Stimulated activated CD8-positive, alpha-beta memory T cell treated with anti-CD3 and anti-CD28 coated beads, Interleukin-2, amount 100 ng/mL, for 48 hours (primary cell): ENCODE results near the gene NUDT22.

ENCODE experiments used
- DNase-seq, 2 donors: peaks; one replicate each; pipeline ENCODE4 v3.0.0-alpha.2; 2020; ENCODE audit warnings: low read depth in 2 of 2

Gene NUDT22

DNA sequence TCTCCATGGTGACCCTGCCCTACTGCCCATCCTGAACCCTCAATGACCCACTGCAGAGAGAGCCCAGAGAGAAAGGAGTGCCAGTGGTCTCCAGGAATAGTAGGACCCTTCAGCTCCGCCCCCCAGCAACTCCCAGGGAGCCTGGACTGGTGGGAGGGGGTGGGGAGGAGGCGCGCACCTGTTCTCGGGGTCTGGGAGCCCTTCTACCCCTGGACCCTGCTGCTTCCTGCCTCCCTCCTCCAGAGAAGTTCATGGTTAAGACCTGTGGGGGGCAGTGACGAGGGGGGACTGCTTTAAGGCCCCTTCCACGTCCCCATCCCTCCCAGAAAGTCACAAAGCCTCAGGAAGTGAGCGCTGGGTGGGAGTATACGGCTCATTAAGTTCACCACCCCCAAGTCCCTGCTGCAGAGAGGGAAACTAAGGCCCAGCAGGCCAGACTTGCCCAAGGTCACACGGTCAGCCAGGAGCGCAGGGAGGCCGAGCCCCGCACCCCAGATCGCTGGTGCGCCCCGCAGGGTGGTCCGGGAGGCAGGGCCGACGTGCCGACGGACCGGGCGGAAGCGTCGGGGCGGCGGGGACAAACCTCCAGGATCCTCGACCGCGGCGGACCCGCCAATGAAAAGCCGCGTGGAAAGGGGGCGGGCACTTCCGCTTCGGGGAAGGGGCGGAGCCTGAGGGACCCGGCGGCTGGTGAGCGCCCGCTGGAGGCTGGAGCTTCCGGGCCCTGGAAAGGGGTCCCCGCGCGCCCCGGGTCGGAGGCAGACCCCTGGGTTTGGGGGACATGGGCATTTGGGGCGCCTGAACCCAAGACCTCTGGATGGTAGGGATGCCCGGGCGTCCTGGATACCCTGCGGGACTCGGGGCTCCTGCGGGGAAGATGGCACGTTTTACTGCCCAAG lies at the start of gene NUDT22, which contains the start of gene TRPT1:
Gene NUDT22 (plus strand): TSS at position 667 of the 899 bp plus-strand sequence. CDS start 379 bp downstream, outside the sequence.
Gene TRPT1 (minus strand): TSS at position 579 of the 899 bp plus-strand sequence. CDS start 326 bp downstream, at position 253.
- DNase-seq = peak; percentile 94 to 95

GRCh38 chr11:64176751-64177150 lies 49.3 kb upstream of the NUDT22 start:
- no peak for DNase-seq

GRCh38 chr11:64178203-64178602 lies 47.9 kb upstream of the NUDT22 start:
- no peak for DNase-seq

DNA sequence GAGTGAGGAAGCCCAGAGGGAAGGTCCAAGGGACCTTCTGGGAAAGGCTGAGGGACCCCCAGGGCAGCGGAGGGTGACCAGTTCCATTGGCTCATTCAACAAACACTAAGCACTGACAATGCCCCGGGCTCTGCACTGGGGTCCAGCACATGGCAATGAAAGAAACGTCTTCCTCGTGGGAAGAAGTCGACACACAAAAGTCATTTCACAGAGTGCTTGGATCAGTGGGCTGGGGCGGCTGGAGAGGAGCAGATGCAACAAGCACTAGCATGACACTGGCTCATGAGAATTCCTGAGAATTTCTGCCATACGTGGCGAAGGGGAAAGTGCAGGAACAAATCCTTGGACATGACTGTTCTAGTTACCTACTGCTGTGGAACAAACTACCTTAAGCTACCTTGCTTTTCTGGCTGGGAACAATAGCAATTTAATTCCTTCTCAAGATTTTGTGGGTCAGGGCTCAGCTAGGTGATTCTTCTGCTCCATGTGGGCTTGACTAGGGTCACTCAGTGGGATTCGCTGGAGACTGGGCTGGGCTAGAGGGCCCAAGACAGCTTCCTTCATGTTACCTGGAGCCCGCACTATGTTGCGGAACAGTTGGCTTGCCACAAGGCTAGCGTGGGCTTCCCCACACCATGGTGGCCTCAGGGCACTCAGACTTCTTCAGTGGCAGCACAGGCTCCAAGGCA lies 47.0 kb upstream of the NUDT22 start:
- DNase-seq = no peak

DNA sequence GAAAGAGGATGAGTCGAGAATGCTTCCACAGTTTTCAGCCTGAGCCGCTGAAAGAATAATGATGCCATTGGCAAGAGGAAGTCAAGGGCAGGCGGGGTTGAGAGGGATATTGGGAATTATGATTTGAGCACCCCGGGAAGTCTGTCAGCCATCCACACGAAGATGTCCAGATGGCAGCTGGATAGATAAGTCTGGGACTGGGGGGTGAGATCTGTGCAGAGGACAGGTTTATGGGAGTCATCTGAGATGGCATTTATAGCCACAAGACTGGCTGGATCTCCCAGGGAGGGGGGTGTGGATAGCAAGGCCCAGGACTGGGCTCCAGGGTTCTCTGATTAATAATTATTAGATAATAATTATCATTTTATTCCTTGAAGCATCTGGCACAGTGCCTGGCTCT lies 45.2 kb upstream of the NUDT22 start:
- DNase-seq = no peak

GRCh38 chr11:64181506-64182411 lies 44.3 kb upstream of the NUDT22 start:
- DNase-seq = no peak

GRCh38 chr11:64183890-64184289 lies 42.2 kb upstream of the NUDT22 start:
- no peak for DNase-seq

GRCh38 chr11:64185175-64185692 lies 40.8 kb upstream of the NUDT22 start:
- peak in 1 of 2 donors; percentile 36 for DNase-seq

DNA sequence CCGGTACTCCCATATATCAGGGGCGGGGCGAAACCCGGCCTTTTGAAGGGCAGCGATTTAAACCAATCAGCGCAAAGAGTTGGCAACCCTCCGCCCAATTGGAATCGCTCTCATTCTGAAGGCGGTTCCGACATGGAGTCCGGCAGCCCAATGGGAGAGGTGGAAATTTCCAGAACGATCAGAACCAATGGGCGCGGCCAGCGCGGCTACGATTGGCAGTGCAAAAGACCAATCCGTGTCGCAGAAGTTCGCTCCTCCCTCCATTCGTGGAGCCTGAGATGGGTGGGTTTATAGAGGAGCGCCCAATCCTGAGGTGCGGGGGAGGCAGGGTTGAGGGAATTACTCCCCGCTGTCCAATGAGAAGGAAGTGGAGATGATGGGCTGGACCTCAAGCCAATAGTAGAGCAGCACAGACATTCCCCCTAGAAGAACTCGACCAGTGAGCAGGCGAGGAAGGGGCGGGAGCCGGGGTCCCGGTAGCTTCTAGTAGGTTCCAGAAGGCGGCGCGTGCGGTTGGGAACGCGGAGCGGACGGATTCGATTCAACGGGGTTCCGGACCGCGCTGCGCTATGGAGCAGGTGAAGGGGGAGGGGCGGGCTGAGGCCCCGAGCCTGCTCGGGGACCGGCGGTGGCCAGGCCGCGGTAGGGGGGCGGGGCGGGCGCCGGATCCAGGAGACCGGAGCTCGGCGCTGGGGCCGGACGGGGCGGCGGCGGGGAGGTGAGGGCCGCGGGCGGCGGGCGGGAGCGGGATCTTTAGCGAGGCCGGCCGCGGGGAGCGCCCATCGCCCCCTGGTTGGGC lies 40.2 kb upstream of the NUDT22 start, which contains the start of gene STIP1:
Gene STIP1 (plus strand): TSS at position 479 of the 799 bp plus-strand sequence. CDS start 91 bp downstream, at position 570.
- peak; percentile 97 for DNase-seq

- DNase-seq = no peak
Measured at GRCh38 chr11:64186492-64187165, 39.4 kb upstream of the NUDT22 start.

- no peak for DNase-seq
Measured at GRCh38 chr11:64192434-64192833, 33.6 kb upstream of the NUDT22 start.

DNA sequence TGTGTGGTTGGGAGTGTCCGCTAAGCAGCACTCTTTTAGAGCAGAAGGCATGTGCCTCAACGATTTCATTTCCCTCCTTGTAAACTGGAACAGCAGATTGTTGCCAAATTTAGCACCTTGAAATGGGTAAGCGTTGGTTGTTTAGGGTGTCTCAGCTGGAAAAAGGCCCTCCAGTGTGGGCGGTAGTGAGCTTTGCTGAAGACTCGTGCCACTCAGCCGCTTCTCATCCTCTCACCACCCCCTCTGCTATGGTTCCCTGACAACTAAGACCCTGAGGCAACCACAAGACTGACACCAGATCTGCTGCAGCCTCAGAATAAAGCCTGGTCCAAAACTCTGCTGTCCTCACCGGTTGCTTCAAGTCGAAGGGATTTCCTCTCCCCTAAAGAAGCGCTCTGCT lies 29.4 kb upstream of the NUDT22 start:
- DNase-seq = no peak

GRCh38 chr11:64198511-64198910 lies 27.6 kb upstream of the NUDT22 start:
- DNase-seq = no peak

- DNase-seq = no peak
Measured at GRCh38 chr11:64201543-64201942, 24.5 kb upstream of the NUDT22 start.

GRCh38 chr11:64202992-64203391 lies 23.1 kb upstream of the NUDT22 start:
- DNase-seq = no peak

DNA sequence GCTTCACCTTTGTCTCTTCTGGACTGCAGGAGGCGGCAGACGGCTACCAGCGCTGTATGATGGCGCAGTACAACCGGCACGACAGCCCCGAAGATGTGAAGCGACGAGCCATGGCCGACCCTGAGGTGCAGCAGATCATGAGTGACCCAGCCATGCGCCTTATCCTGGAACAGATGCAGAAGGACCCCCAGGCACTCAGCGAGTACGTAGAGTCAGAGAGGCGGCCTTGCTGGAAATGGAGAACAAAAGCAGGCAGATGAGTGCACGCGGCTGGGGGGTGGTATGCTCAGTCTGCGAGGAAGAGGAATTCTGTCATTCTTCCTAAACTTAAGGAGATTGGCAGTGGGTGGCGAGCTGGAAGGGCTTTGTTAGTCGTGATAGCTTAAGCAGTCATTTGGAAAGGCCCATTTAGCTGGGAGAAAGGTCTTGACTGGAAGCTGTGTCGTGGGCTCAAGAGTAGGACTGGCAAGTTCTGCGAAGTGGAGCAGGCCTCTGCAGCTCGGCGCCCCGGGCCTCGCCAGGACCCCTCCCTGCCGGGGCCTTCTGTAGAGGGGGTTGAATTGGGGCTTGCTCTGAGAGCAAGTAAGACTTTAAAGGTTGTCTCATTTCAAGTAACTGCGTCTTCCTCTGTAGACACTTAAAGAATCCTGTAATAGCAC lies 22.5 kb upstream of the NUDT22 start:
- no peak for DNase-seq

DNA sequence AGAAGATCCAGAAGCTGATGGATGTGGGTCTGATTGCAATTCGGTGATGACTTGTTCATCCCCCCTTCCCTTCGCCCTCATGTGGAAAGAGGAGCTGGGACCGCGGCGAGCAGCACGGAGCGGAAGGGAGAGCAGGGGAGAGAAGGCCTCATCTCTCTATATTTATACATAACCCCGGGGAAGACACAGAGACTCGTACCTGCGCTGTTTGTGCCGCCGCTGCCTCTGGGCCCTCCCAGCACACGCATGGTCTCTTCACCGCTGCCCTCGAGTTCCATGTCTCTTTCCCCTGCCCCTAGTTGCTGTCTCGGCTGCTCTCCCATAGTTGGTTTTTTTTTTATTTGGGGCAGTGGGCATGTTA lies 22.0 kb upstream of the NUDT22 start:
- no peak for DNase-seq

GRCh38 chr11:64204464-64204989 lies 21.5 kb upstream of the NUDT22 start:
- peak; percentile 43 to 62 for DNase-seq
